Measurements from ENCODE around the gene UNC5C. TPM values are rescaled to one million over a fixed set of nuclear protein-coding genes. Genes with fewer than 3 reads are reported as not detected.

The UNC5C gene
- total and polyA plus RNA-seq, 5 donors from 2014 or later: 0.01 to 0.13 TPM; not detected in 3

- Histone ChIP-seq H3K27me3 (ENCODE audit: control insufficient read depth, insufficient read depth, low read length) (peaks cover 7% of the 10 kb centered on the region), H3K9me3 (ENCODE audit: control insufficient read depth in 2 of 2, low read length in 2 of 2) (no peaks in the 10 kb centered on the region), H3K4me1 (ENCODE audit: control insufficient read depth, insufficient read depth, low read length, poor library complexity, severe bottlenecking) (peaks cover 16% of the 10 kb centered on the region), H3K27ac (ENCODE audit: insufficient read depth, low read length, poor library complexity, severe bottlenecking) (no peak overlapping the region), H3K36me3 (ENCODE audit: control insufficient read depth, insufficient read depth, low read length) (no peaks in the 10 kb centered on the region), H3K4me3 (ENCODE audit: low read depth, low read length) (peak overlapping the region; percentile 32)
- peaks cover 0 to 20% (median 6%) of the 10 kb centered on the region in 4 donors for H3K4me1 Mint-ChIP-seq
- H3K27ac Mint-ChIP-seq: peak overlapping the region in 1 of 3 donors; percentile 34
- peaks cover 0 to 5% (median 0%) of the 10 kb centered on the region in 7 donors for H3K9me3 Mint-ChIP-seq
- no peaks in the 10 kb centered on the region for H3K36me3 Mint-ChIP-seq
- peak overlapping the region; percentile 13 to 77 (median 43) for H3K4me3 Mint-ChIP-seq
- peaks cover 39% of the 10 kb centered on the region for H3K27me3 Mint-ChIP-seq
- no peak for DNase-seq
- no peak for ATAC-seq (ENCODE audit: low read depth in 2 of 2)
Observed at GRCh38 chr4:95550115-95550987, 1.6 kb upstream of the UNC5C start.

- peak in 1 of 3 donors; percentile 49 for DNase-seq
- peaks cover 0 to 20% (median 6%) of the 10 kb centered on the region in 4 donors for H3K4me1 Mint-ChIP-seq
Observed at GRCh38 chr4:95549246-95550114, 707 bp upstream of the UNC5C start.

GRCh38 chr4:95547715-95548471 lies 880 bp downstream of the UNC5C start:
- Histone ChIP-seq H3K27me3 (ENCODE audit: control insufficient read depth, insufficient read depth, low read length) (peaks cover 7% of the 10 kb centered on the region), H3K4me1 (ENCODE audit: control insufficient read depth, insufficient read depth, low read length, poor library complexity, severe bottlenecking) (peaks cover 16% of the 10 kb centered on the region), H3K27ac (ENCODE audit: insufficient read depth, low read length, poor library complexity, severe bottlenecking) (no peak overlapping the region), H3K36me3 (ENCODE audit: control insufficient read depth, insufficient read depth, low read length) (no peaks in the 10 kb centered on the region), H3K4me3 (ENCODE audit: low read depth, low read length) (no peak overlapping the region), H3K9me3 (ENCODE audit: control insufficient read depth in 2 of 2, low read length in 2 of 2) (no peaks in the 10 kb centered on the region)
- Mint-ChIP-seq H3K27ac (no peak overlapping the region), H3K9me3 (peaks cover 0 to 5% (median 0%) of the 10 kb centered on the region in 7 donors), H3K36me3 (no peaks in the 10 kb centered on the region), H3K4me3 (peak overlapping the region in 3 of 4 donors; percentile 24 to 31 (median 29)), H3K27me3 (peaks cover 39% of the 10 kb centered on the region), H3K4me1 (peaks cover 0 to 20% (median 6%) of the 10 kb centered on the region in 4 donors)
- ATAC-seq (ENCODE audit: low read depth in 2 of 2): no peak
- DNase-seq: no peak

More at GRCh38 chr4:95549246-95550114, 707 bp upstream of the UNC5C start:
- Histone ChIP-seq H3K27me3 (ENCODE audit: control insufficient read depth, insufficient read depth, low read length) (peaks cover 7% of the 10 kb centered on the region), H3K27ac (ENCODE audit: insufficient read depth, low read length, poor library complexity, severe bottlenecking) (no peak overlapping the region), H3K36me3 (ENCODE audit: control insufficient read depth, insufficient read depth, low read length) (no peaks in the 10 kb centered on the region), H3K9me3 (ENCODE audit: control insufficient read depth in 2 of 2, low read length in 2 of 2) (no peaks in the 10 kb centered on the region), H3K4me3 (ENCODE audit: low read depth, low read length) (peak overlapping the region; percentile 32), H3K4me1 (ENCODE audit: control insufficient read depth, insufficient read depth, low read length, poor library complexity, severe bottlenecking) (peaks cover 16% of the 10 kb centered on the region)
- peak in 1 of 2 donors; percentile 16 for ATAC-seq (ENCODE audit: low read depth in 2 of 2)
- no peak overlapping the region for H3K27ac Mint-ChIP-seq
- H3K9me3 Mint-ChIP-seq: peaks cover 0 to 5% (median 0%) of the 10 kb centered on the region in 7 donors
- no peaks in the 10 kb centered on the region for H3K36me3 Mint-ChIP-seq
- peaks cover 39% of the 10 kb centered on the region for H3K27me3 Mint-ChIP-seq
- H3K4me3 Mint-ChIP-seq: peak overlapping the region; percentile 13 to 77 (median 43)

GRCh38 chr4:95546866-95547714 lies 1.7 kb downstream of the UNC5C start:
- no peak for ATAC-seq (ENCODE audit: low read depth in 2 of 2)
- DNase-seq: no peak
- Mint-ChIP-seq H3K27me3 (peaks cover 39% of the 10 kb centered on the region), H3K9me3 (peaks cover 0 to 5% (median 0%) of the 10 kb centered on the region in 7 donors), H3K36me3 (no peaks in the 10 kb centered on the region), H3K4me1 (peaks cover 0 to 20% (median 6%) of the 10 kb centered on the region in 4 donors), H3K27ac (no peak overlapping the region), H3K4me3 (peak overlapping the region in 1 of 4 donors; percentile 29)
- Histone ChIP-seq H3K27ac (ENCODE audit: insufficient read depth, low read length, poor library complexity, severe bottlenecking) (no peak overlapping the region), H3K4me1 (ENCODE audit: control insufficient read depth, insufficient read depth, low read length, poor library complexity, severe bottlenecking) (peaks cover 16% of the 10 kb centered on the region), H3K27me3 (ENCODE audit: control insufficient read depth, insufficient read depth, low read length) (peaks cover 7% of the 10 kb centered on the region), H3K9me3 (ENCODE audit: control insufficient read depth in 2 of 2, low read length in 2 of 2) (no peaks in the 10 kb centered on the region), H3K4me3 (ENCODE audit: low read depth, low read length) (no peak overlapping the region), H3K36me3 (ENCODE audit: control insufficient read depth, insufficient read depth, low read length) (no peaks in the 10 kb centered on the region)

GRCh38 chr4:95546221-95546620 lies 2.6 kb downstream of the UNC5C start:
- Histone ChIP-seq H3K9me3 (ENCODE audit: control insufficient read depth in 2 of 2, low read length in 2 of 2) (no peaks in the 10 kb centered on the region), H3K4me1 (ENCODE audit: control insufficient read depth, insufficient read depth, low read length, poor library complexity, severe bottlenecking) (peaks cover 16% of the 10 kb centered on the region), H3K4me3 (ENCODE audit: low read depth, low read length) (no peak overlapping the region), H3K27me3 (ENCODE audit: control insufficient read depth, insufficient read depth, low read length) (peaks cover 7% of the 10 kb centered on the region), H3K36me3 (ENCODE audit: control insufficient read depth, insufficient read depth, low read length) (no peaks in the 10 kb centered on the region), H3K27ac (ENCODE audit: insufficient read depth, low read length, poor library complexity, severe bottlenecking) (no peak overlapping the region)
- Mint-ChIP-seq H3K36me3 (no peaks in the 10 kb centered on the region), H3K9me3 (peaks cover 0 to 5% (median 0%) of the 10 kb centered on the region in 7 donors), H3K27me3 (peaks cover 39% of the 10 kb centered on the region), H3K4me1 (peaks cover 0 to 20% (median 6%) of the 10 kb centered on the region in 4 donors), H3K27ac (no peak overlapping the region), H3K4me3 (no peak overlapping the region)
- no peak for DNase-seq
- ATAC-seq (ENCODE audit: low read depth in 2 of 2): no peak

GRCh38 chr4:95545546-95545945 lies 3.2 kb downstream of the UNC5C start:
- Mint-ChIP-seq H3K4me1 (peaks cover 0 to 18% (median 6%) of the 10 kb centered on the region in 4 donors), H3K27ac (no peak overlapping the region), H3K4me3 (no peak overlapping the region), H3K36me3 (no peaks in the 10 kb centered on the region), H3K9me3 (peaks cover 0 to 5% (median 0%) of the 10 kb centered on the region in 7 donors), H3K27me3 (peaks cover 37% of the 10 kb centered on the region)
- H3K27ac ChIP-seq (ENCODE audit: insufficient read depth, low read length, poor library complexity, severe bottlenecking): no peak overlapping the region
- DNase-seq (no peak), ATAC-seq (ENCODE audit: low read depth in 2 of 2) (no peak)
- no peak overlapping the region for H3K4me3 ChIP-seq (ENCODE audit: low read depth, low read length)
- H3K36me3 ChIP-seq (ENCODE audit: control insufficient read depth, insufficient read depth, low read length): no peaks in the 10 kb centered on the region
- H3K4me1 ChIP-seq (ENCODE audit: control insufficient read depth, insufficient read depth, low read length, poor library complexity, severe bottlenecking): peaks cover 16% of the 10 kb centered on the region
- H3K27me3 ChIP-seq (ENCODE audit: control insufficient read depth, insufficient read depth, low read length): peaks cover 6% of the 10 kb centered on the region
- no peaks in the 10 kb centered on the region for H3K9me3 ChIP-seq (ENCODE audit: control insufficient read depth in 2 of 2, low read length in 2 of 2)
